Activated naive CD4-positive, alpha-beta T cell treated with anti-CD3 and anti-CD28 coated beads for 36 hours (primary cell): ENCODE data around the gene L3MBTL1. TPM values are rescaled to one million over a fixed set of nuclear protein-coding genes. Genes with fewer than 3 reads are reported as not detected.
A peak's percentile ranks its signal among the peaks of the same experiment; 100 is the strongest.

Experiments used
- CTCF ChIA-PET: fragments of 350-600 bp; sonication (Branson Sonifier 250); formaldehyde crosslinking; loops from one replicate; lab custom pipeline; 2021; ENCODE audit warnings: antibody characterized with exemption; lab: Charles Lee
- DNase-seq: peaks from one replicate; pipeline ENCODE4 v3.0.0-alpha.2; 2020
- H3K27ac Mint-ChIP-seq: one replicate; pipeline ENCODE4 v1.8.0; 2021; ENCODE audit warnings: mild to moderate bottlenecking, mixed read lengths
- H3K27me3 Mint-ChIP-seq: one replicate; pipeline ENCODE4 v1.8.0; 2021; ENCODE audit warnings: low read depth, mixed read lengths
- H3K36me3 Mint-ChIP-seq: one replicate; pipeline ENCODE4 v1.8.0; 2021; ENCODE audit warnings: low read depth, mixed read lengths
- H3K4me1 Mint-ChIP-seq: one replicate; pipeline ENCODE4 v1.8.0; 2021; ENCODE audit warnings: low read depth, mixed read lengths
- H3K4me3 Mint-ChIP-seq: one replicate; pipeline ENCODE4 v1.8.0; 2021; ENCODE audit warnings: mild to moderate bottlenecking, moderate library complexity, mixed read lengths
- H3K9me3 Mint-ChIP-seq: one replicate; pipeline ENCODE4 v1.8.0; 2021; ENCODE audit warnings: mixed read lengths
- intact Hi-C: fragments of 100-400 bp; cut with micrococcal nuclease; formaldehyde crosslinking; loops from one replicate; pipeline ENCODE4 v1.15.1; 2023
- total RNA-seq, 2 experiments: library from RNA; stranded (reverse); gene quantifications; one replicate each; pipeline ENCODE4 v1.2.3, GENCODE V29; 2021

L3MBTL1 gene
- total RNA-seq, 2 experiments from 2014 or later: 4.7 to 7.3 TPM

- no peaks in the 10 kb centered on the region for H3K9me3 Mint-ChIP-seq
- peaks cover 4% of the 10 kb centered on the region for H3K36me3 Mint-ChIP-seq
- no peak for DNase-seq
- H3K4me3 Mint-ChIP-seq: peak overlapping the region; percentile 88
- H3K27me3 Mint-ChIP-seq: peaks cover 9% of the 10 kb centered on the region
- peak overlapping the region; percentile 24 for H3K27ac Mint-ChIP-seq
- CTCF ChIA-PET: no interaction called here
- H3K4me1 Mint-ChIP-seq: peaks cover 15% of the 10 kb centered on the region
- intact Hi-C loops: no loop called here
Measured at GRCh38 chr20:43513372-43513930, 6.0 kb downstream of the L3MBTL1 start.

DNA sequence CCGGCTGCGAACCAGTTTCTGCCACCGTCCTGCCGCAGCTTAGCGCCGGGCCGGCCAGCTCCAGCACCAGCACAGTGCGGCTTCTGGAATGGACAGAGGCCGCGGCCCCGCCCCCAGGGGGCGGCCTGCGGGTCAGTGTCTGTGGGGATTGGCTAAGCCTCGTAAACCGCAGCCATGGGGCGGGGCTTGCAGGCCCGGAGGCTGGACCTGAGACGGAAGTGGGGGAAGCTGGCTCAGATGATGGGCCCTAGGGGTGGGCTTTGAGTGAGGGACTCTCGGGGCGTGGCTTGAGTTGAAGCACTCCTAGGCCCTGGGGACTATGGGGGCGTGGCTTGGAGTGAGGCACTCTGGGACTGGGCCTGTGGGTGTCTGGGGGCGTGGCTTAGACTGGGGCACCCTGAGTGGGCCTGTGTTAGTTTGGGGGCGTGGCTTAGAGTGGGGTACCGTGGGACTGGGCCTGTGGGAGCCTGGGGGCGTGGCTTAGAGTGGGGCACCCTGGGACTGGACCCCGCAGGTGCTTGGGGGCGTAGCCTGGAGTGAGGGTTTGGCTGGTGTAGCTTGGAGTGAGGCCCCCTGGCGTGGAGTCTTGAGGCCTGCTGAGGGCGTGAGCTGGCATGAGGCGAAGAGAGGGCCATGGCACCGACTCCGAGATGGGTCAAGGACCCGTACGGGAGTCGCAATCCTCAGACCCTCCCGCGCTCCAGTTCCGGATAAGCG is 6.6 kb downstream of the L3MBTL1 start:
- Mint-ChIP-seq H3K4me1 (peaks cover 12% of the 10 kb centered on the region), H3K36me3 (peaks cover 4% of the 10 kb centered on the region)
- intact Hi-C loops: loop anchor here (1.0 kb wide), 4 partner anchors 22 to 153 kb away; partner anchors contain the start of genes IFT52, MYBL2 and SRSF6

DNA sequence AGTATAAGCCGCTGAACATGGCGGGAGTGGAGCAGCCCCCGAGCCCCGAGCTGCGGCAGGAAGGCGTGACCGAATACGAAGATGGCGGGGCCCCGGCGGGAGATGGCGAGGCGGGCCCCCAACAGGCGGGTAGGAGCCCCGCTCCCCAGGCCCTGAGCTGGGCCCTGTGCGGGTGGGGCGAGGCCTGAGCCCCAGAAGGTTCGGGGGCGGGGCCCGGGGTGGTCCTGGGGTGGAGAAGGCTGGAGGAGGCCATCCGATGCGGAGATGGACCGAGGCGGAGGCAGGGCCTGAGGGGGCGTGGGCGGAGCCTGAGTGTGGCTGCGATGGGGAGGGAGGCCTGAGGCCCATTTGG is 7.1 kb downstream of the L3MBTL1 start:
- Mint-ChIP-seq H3K36me3 (peaks cover 4% of the 10 kb centered on the region), H3K9me3 (no peaks in the 10 kb centered on the region), H3K4me1 (peaks cover 12% of the 10 kb centered on the region), H3K27me3 (no peaks in the 10 kb centered on the region), H3K4me3 (peak overlapping the region; percentile 88), H3K27ac (peak overlapping the region; percentile 81)
- CTCF ChIA-PET: interaction anchor here (0.6 to 1.9 kb wide), 3 partner anchors 11 to 65 kb away, joined by 3 to 8 read pairs (median 6); no protein-coding TSS in a partner anchor
- no peak for DNase-seq
- intact Hi-C loops: loop anchor here (1.0 kb wide), 4 partner anchors 22 to 153 kb away; partner anchors contain the start of genes IFT52, MYBL2 and SRSF6

More for the DNA sequence above, 6.6 kb downstream of the L3MBTL1 start:
- peak; percentile 95 for DNase-seq
- Mint-ChIP-seq H3K27me3 (peaks cover 4% of the 10 kb centered on the region), H3K27ac (peak overlapping the region; percentile 81), H3K4me3 (peak overlapping the region; percentile 88), H3K9me3 (no peaks in the 10 kb centered on the region)
- CTCF ChIA-PET: interaction anchor here (1.9 kb wide), 1 partner anchor 65 kb away, joined by 8 read pairs; no protein-coding TSS in a partner anchor

- CTCF ChIA-PET: interaction anchor here (0.6 to 1.9 kb wide), 3 partner anchors 23 to 66 kb away, joined by 3 to 8 read pairs (median 3); no protein-coding TSS in a partner anchor
- intact Hi-C loops: no loop called here
- H3K27ac Mint-ChIP-seq: no peak overlapping the region
Measured at GRCh38 chr20:43515628-43516027, 8.1 kb downstream of the L3MBTL1 start.

GRCh38 chr20:43516251-43516824 is 8.8 kb downstream of the L3MBTL1 start:
- intact Hi-C loops: no loop called here
- DNase-seq: no peak
- Mint-ChIP-seq H3K4me1 (peaks cover 12% of the 10 kb centered on the region), H3K27ac (no peak overlapping the region), H3K9me3 (no peaks in the 10 kb centered on the region), H3K4me3 (no peak overlapping the region), H3K36me3 (peaks cover 4% of the 10 kb centered on the region), H3K27me3 (no peaks in the 10 kb centered on the region)
- CTCF ChIA-PET: no interaction called here

More at GRCh38 chr20:43515628-43516027, 8.1 kb downstream of the L3MBTL1 start:
- no peak for DNase-seq
- Mint-ChIP-seq H3K4me3 (peak overlapping the region; percentile 88), H3K36me3 (peaks cover 4% of the 10 kb centered on the region), H3K4me1 (peaks cover 12% of the 10 kb centered on the region), H3K27me3 (no peaks in the 10 kb centered on the region), H3K9me3 (no peaks in the 10 kb centered on the region)

DNA sequence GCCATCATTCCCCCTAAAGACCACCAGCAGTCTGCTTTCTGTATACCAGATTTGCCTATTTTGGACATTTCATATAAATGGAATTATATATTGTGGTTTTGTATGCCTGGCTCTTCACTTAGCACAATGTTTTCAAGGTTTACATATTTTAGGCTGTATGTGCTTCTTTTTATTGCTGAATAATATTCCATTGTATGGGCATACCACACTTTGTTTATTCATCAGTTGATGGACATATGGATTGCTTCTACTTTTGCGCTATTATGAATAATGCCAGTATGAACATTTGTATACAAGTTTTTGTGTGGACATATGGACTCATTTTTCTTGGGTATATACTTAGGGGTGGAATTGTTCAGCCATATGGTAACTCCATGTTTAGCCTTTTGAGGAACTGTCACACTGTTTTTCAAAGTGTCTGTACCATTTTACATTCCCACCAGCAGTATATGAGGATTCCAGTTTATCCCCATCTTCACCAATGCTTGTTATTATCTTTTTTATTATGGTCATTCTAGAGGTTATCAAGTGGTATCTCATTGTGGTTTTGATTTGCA is 12.7 kb downstream of the L3MBTL1 start:
- H3K27me3 Mint-ChIP-seq: no peaks in the 10 kb centered on the region

DNA sequence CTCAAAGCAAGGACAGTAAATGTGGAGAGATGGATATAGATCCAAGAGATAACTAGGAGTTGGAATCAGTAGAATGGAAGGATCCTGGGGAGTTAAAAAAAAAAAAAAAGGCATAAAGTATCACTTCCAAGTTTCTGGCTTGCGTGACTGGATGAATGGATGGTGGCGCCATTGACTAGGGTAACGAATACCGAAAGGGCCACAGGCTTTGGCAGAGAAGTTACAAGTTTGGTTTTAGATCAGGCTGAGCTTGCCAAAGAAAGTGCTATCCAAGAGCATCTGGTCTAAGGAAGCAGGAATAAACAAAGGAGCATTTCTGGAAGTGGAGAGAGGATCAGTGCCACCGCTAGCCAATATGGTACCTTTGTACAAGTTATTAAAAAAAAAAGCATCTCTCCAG is 17.5 kb downstream of the L3MBTL1 start:
- H3K27ac Mint-ChIP-seq: no peak overlapping the region
- intact Hi-C loops: no loop called here
- no peak overlapping the region for H3K4me3 Mint-ChIP-seq
- no peak for DNase-seq
- CTCF ChIA-PET: interaction anchor here (0.6 kb wide), 1 partner anchor 10 kb away, joined by 3 read pairs; no protein-coding TSS in a partner anchor
- H3K9me3 Mint-ChIP-seq: no peaks in the 10 kb centered on the region
- no peaks in the 10 kb centered on the region for H3K4me1 Mint-ChIP-seq
- no peaks in the 10 kb centered on the region for H3K36me3 Mint-ChIP-seq
- no peaks in the 10 kb centered on the region for H3K27me3 Mint-ChIP-seq

More for the DNA sequence above, 12.7 kb downstream of the L3MBTL1 start:
- Mint-ChIP-seq H3K4me3 (no peak overlapping the region), H3K4me1 (peaks cover 12% of the 10 kb centered on the region), H3K27ac (no peak overlapping the region), H3K36me3 (peaks cover 2% of the 10 kb centered on the region), H3K9me3 (no peaks in the 10 kb centered on the region)
- intact Hi-C loops: no loop called here
- CTCF ChIA-PET: no interaction called here
- DNase-seq: no peak

- Mint-ChIP-seq H3K36me3 (no peaks in the 10 kb centered on the region), H3K4me3 (no peak overlapping the region), H3K27me3 (no peaks in the 10 kb centered on the region), H3K9me3 (no peaks in the 10 kb centered on the region), H3K27ac (no peak overlapping the region), H3K4me1 (no peaks in the 10 kb centered on the region)
- no peak for DNase-seq
- CTCF ChIA-PET: interaction anchor here (2.3 kb wide), 1 partner anchor 10 kb away, joined by 9 read pairs; no protein-coding TSS in a partner anchor
- intact Hi-C loops: no loop called here
Measured at GRCh38 chr20:43528258-43528875, 20.9 kb downstream of the L3MBTL1 start.

GRCh38 chr20:43529051-43529450 is 21.6 kb downstream of the L3MBTL1 start:
- no peak for DNase-seq
- Mint-ChIP-seq H3K36me3 (no peaks in the 10 kb centered on the region), H3K9me3 (no peaks in the 10 kb centered on the region), H3K27ac (no peak overlapping the region), H3K27me3 (no peaks in the 10 kb centered on the region), H3K4me1 (no peaks in the 10 kb centered on the region), H3K4me3 (no peak overlapping the region)
- CTCF ChIA-PET: interaction anchor here (1.0 to 2.3 kb wide), 2 partner anchors 9 to 79 kb away, joined by 3 to 9 read pairs; no protein-coding TSS in a partner anchor
- intact Hi-C loops: no loop called here

GRCh38 chr20:43529457-43530153 is 22.1 kb downstream of the L3MBTL1 start:
- Mint-ChIP-seq H3K27ac (no peak overlapping the region), H3K36me3 (no peaks in the 10 kb centered on the region), H3K27me3 (no peaks in the 10 kb centered on the region), H3K9me3 (no peaks in the 10 kb centered on the region), H3K4me3 (no peak overlapping the region), H3K4me1 (no peaks in the 10 kb centered on the region)
- no peak for DNase-seq
- intact Hi-C loops: no loop called here
- CTCF ChIA-PET: interaction anchor here (1.0 to 2.3 kb wide), 3 partner anchors 9 to 162 kb away, joined by 3 to 9 read pairs (median 4); no protein-coding TSS in a partner anchor

DNA sequence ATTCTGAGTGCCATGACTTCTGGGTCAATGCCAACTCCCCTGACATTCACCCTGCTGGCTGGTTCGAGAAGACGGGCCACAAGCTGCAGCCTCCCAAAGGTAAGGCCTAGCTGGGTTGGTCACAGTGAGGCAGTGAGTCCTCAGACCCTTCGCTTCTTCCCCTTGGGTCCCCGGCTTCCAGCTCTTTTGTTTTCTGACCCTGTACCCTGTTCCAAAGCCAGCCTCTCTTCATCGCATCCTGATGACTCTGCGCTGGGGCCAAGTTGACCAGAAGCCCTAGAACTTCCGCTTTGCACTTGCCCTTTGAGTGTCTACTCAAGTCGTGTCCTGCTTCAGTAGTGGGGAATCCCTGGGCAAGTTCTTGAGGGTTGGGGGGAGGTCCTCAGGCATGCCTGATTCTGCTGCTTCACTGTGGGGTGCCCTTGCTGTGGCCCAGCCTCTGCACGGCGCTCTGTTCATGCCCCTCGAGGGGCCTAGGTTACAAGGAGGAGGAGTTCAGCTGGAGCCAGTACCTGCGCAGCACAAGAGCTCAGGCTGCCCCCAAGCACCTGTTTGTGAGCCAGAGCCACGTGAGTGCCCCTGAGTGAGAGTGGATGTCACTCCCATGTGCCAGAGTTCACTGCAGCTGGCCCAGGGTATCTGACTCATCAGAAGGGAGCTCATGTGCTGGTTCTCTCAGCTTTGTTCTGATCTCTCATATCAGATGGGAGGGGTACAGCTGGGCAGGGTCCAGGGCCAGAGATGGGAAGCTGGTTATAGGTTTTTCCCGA is 23.0 kb downstream of the L3MBTL1 start:
- Mint-ChIP-seq H3K27me3 (no peaks in the 10 kb centered on the region), H3K27ac (no peak overlapping the region), H3K36me3 (no peaks in the 10 kb centered on the region), H3K4me1 (no peaks in the 10 kb centered on the region), H3K4me3 (no peak overlapping the region), H3K9me3 (no peaks in the 10 kb centered on the region)
- CTCF ChIA-PET: interaction anchor here (0.7 to 2.3 kb wide), 4 partner anchors 8 to 162 kb away, joined by 3 to 9 read pairs (median 4); no protein-coding TSS in a partner anchor
- DNase-seq: no peak
- intact Hi-C loops: no loop called here
